PC-3 (cell line): ENCODE data around the gene RBM20.

Source experiments
- CTCF ChIP-seq: fragments of 300-600 bp; sonication (generic); conservative IDR thresholded peaks from 2 replicates; pipeline ENCODE4 v1.5.1; 2017; ENCODE audit warnings: antibody characterized with exemption, low read depth, mild to moderate bottlenecking, low read length
- EZH2 ChIP-seq: fragments of 300-600 bp; sonication (generic); IDR thresholded peaks from one replicate; pipeline ENCODE4 v1.6.1; 2017; ENCODE audit warnings: antibody characterized with exemption, mild to moderate bottlenecking, low read length; ENCODE audit not compliant: unreplicated experiment

- no peak for TF ChIP-seq EZH2
- no peak for TF ChIP-seq CTCF
These were observed 89.2 kb downstream of the RBM20 start for GRCh38 chr10:110733218-110733952.
